Loucy (cell line): ENCODE data around the gene CCDC40.

ENCODE experiments used
- CTCF ChIP-seq: fragments of 200-600 bp; sonication (generic); conservative IDR thresholded peaks from 2 replicates; pipeline ENCODE4 v1.5.1; 2014; ENCODE audit warnings: mild to moderate bottlenecking, antibody characterized with exemption, low read length
- EZH2phosphoT487 ChIP-seq: fragments of 200-600 bp; IDR thresholded peaks from 2 replicates; pipeline ENCODE4 v1.6.1; 2018; ENCODE audit warnings: antibody characterized with exemption, mild to moderate bottlenecking, moderate library complexity, borderline replicate concordance

- no peak for TF ChIP-seq CTCF
- no peak for TF ChIP-seq EZH2phosphoT487
Observed at GRCh38 chr17:80126449-80126715, 89.9 kb downstream of the CCDC40 start.
